Stomach (tissue), 9 donors: ENCODE data around the gene HSD11B1L. TPM values are rescaled to one million over a fixed set of nuclear protein-coding genes. Genes with fewer than 3 reads are reported as not detected.
A peak's percentile ranks its signal among the peaks of the same experiment; 100 is the strongest.

Experiments
- DNase-seq, 2 donors: peaks; one replicate each; pipeline versions ENCODE4 v3.0.0 to v3.0.0-alpha.2; 2013 to 2019
- H3K27ac ChIP-seq, 5 donors: fragments of 200-600 bp in 4 of 5; sonication (generic) in 4 of 5; one replicate each; pipeline ENCODE4 v1.5.1; 2013 to 2019; ENCODE audit warnings: mild to moderate bottlenecking in 1 of 5, moderate library complexity in 1 of 5
- H3K27me3 ChIP-seq, 3 donors: fragments of 200-600 bp; sonication (generic); one replicate each; pipeline ENCODE4 v1.5.1; 2017 to 2019; ENCODE audit warnings: mixed run types in 1 of 3
- H3K36me3 ChIP-seq, 4 donors: fragments of 200-600 bp; sonication (generic); 1 replicate in 3 of 4; 2 replicates in 1 of 4; pipeline ENCODE4 v1.5.1; 2016 to 2019
- H3K4me1 ChIP-seq, 4 donors: fragments of 200-600 bp; sonication (generic); one replicate each; pipeline ENCODE4 v1.5.1; 2016 to 2019
- H3K4me3 ChIP-seq, 4 donors: fragments of 200-600 bp; sonication (generic) in 3 of 4; one replicate each; pipeline ENCODE4 v1.5.1; 2016 to 2019; ENCODE audit warnings: mild to moderate bottlenecking in 1 of 4
- H3K9me3 ChIP-seq, 4 donors: fragments of 200-600 bp; sonication (generic); one replicate each; pipeline ENCODE4 v1.5.1; 2016 to 2019
- CTCF ChIP-seq, 7 experiments: fragments of 450-650 bp in 4 of 7; fragments of 200-600 bp in 3 of 7; sonication (generic) in 3 of 7; IDR thresholded peaks; one replicate each; pipeline ENCODE4 v1.5.1; 2016 to 2019; ENCODE audit warnings: antibody characterized with exemption in 7 of 7, control low read depth in 2 of 7, mild to moderate bottlenecking in 1 of 7
- EP300 ChIP-seq: sonication (generic); formaldehyde crosslinking; IDR thresholded peaks from one replicate; pipeline ENCODE4 v1.6.1; 2017; ENCODE audit warnings: antibody characterized with exemption
- POLR2A ChIP-seq, 4 donors: fragments of 450-650 bp; IDR thresholded peaks; one replicate each; pipeline ENCODE4 v1.6.1; 2016; ENCODE audit warnings: antibody characterized with exemption in 4 of 4, control low read depth in 2 of 4, mild to moderate bottlenecking in 1 of 4, moderate library complexity in 1 of 4
- POLR2AphosphoS5 ChIP-seq, 3 donors: sonication (generic); formaldehyde crosslinking; IDR thresholded peaks; one replicate each; pipeline ENCODE4 v1.6.1; 2016; ENCODE audit warnings: antibody characterized with exemption in 3 of 3
- WGBS, 5 donors: extraction: QIAGEN DNeasy Blood & Tissue Kit in 3 of 5; methylation state at CpG; one replicate each; pipeline versions ENCODE4 v1.1.5 to v1.1.7; 2013 to 2018; 5-methylcytosine and 5-hydroxymethylcytosine counted together
- intact Hi-C: fragments of 100-400 bp; cut with DNase I; formaldehyde crosslinking; loops from one replicate; pipeline ENCODE4 v1.15.1; 2023; ENCODE audit warnings: low total_unique reads
- polyA plus RNA-seq, 3 donors: library from polyadenylated mRNA; stranded (reverse); fragments of 200-250 nt; gene quantifications; one replicate each; pipeline ENCODE4 v1.2.3, GENCODE V29; 2013
- total RNA-seq, 5 donors: library from RNA; depleted of rRNA; stranded (reverse); fragments of >200 nt; gene quantifications; one replicate each; pipeline versions ENCODE4 v1.1.0 to v1.2.3, GENCODE V29; 2014 to 2016
- donor health status: healthy with polysubstance abuse.
- donor health status: Bipolar disorder and iron deficiency.
- donor health status: healthy.

Gene HSD11B1L
- total and polyA plus RNA-seq, 8 donors, result 0.89 to 26.8 (median 5.4) TPM

GRCh38 chr19:5683177-5683886, 2.5 kb downstream of the HSD11B1L start:
- H3K4me3 ChIP-seq, result no peak overlapping the region
- DNase-seq, result peak in 1 of 2 donors; percentile 4
- intact Hi-C loops, result no loop called here
- 92 to 96% (median 94%) methylated on average over 10 of the region's 10 CpGs for WGBS, 5 donors
- no peak for TF ChIP-seq POLR2AphosphoS5 (IDR thresholded peaks at IDR 0.05)
- TF ChIP-seq EP300, result no peak
- TF ChIP-seq POLR2A (IDR thresholded peaks at IDR 0.05), result no peak
- TF ChIP-seq CTCF (IDR thresholded peaks at IDR 0.05), result no peak
- H3K9me3 ChIP-seq, result no peaks in the 10 kb centered on the region
- no peaks in the 10 kb centered on the region for H3K27me3 ChIP-seq
- peaks cover 0 to 4% (median 3%) of the 10 kb centered on the region in 4 donors for H3K36me3 ChIP-seq
- H3K27ac ChIP-seq, result no peak overlapping the region
- peaks cover 25 to 43% (median 37%) of the 10 kb centered on the region in 4 donors for H3K4me1 ChIP-seq

DNA sequence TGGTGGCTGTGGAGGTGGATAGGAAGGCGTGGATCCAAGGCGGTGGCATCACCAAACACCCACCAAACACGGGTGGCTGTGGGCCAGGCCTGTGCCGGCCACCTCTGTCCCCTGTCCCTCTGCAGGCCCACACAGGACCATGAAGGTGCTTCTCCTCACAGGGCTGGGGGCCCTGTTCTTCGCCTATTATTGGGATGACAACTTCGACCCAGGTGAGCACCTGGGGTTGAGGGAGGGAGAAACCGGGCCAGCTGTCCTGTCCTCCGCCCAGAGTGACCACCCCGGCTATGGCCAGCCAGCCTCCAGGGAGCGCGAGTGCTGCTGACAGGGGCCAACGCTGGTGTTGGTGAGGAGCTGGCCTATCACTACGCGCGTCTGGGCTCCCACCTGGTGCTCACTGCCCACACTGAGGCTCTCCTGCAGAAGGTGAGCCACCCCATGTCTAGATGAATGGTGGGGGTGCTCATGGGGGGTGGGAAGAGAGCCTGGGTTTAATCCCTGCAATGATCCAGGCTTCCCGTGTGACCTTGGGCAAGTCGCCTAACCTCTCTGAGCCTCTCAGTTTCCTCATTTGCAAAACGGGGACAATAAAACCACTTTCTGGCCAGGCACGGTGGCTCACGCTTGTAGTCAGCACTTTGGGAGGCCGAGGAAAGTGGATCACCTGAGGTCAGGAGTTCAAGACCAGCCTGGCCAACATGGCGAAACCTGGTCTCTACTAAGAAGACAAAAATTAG, 4.0 kb downstream of the HSD11B1L start:
- WGBS, 5 donors, result 85 to 94% (median 90%) methylated on average over 18 to 22 of the region's 22 CpGs
- DNase-seq, result peak in 1 of 2 donors; percentile 9
- H3K36me3 ChIP-seq, result no peaks in the 10 kb centered on the region
- H3K27ac ChIP-seq, result no peak overlapping the region
- peaks cover 22 to 37% (median 29%) of the 10 kb centered on the region in 4 donors for H3K4me1 ChIP-seq
- intact Hi-C loops, result no loop called here
- H3K9me3 ChIP-seq, result no peaks in the 10 kb centered on the region
- no peak overlapping the region for H3K4me3 ChIP-seq
- TF ChIP-seq POLR2AphosphoS5 (IDR thresholded peaks at IDR 0.05) (no peak), EP300 (no peak), POLR2A (IDR thresholded peaks at IDR 0.05) (no peak), CTCF (IDR thresholded peaks at IDR 0.05) (no peak)
- no peaks in the 10 kb centered on the region for H3K27me3 ChIP-seq

DNA sequence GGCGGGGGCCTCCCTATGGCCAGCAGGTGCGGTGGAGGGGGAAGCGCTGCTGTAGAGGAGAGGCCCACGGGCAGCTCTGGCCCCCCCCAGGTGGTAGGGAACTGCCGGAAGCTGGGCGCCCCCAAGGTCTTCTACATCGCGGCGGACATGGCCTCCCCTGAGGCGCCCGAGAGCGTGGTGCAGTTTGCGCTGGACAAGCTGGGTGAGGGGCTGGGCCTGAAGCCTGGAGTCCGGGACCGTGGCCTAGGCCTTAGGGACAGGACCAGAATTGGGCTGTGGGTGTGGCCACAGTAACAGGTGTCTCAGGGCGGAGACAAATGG, 5.5 kb downstream of the HSD11B1L start:
- Histone ChIP-seq H3K27ac (peak overlapping the region; percentile 83 to 92 (median 88)), H3K27me3 (no peaks in the 10 kb centered on the region), H3K4me1 (peaks cover 21 to 42% (median 32%) of the 10 kb centered on the region in 4 donors), H3K4me3 (peak overlapping the region; percentile 60 to 70 (median 65)), H3K9me3 (no peaks in the 10 kb centered on the region), H3K36me3 (no peaks in the 10 kb centered on the region)
- intact Hi-C loops, result no loop called here
- WGBS, 5 donors, result 18 to 36% (median 23%) methylated on average over 13 to 16 of the region's 16 CpGs
- TF ChIP-seq POLR2A (IDR thresholded peaks at IDR 0.05) (no peak), CTCF (IDR thresholded peaks at IDR 0.05) (no peak), POLR2AphosphoS5 (IDR thresholded peaks at IDR 0.05) (no peak), EP300 (no peak)
- DNase-seq, result no peak

- no peaks in the 10 kb centered on the region for H3K27me3 ChIP-seq
- intact Hi-C loops, result no loop called here
- H3K36me3 ChIP-seq, result peaks cover 2 to 5% (median 4%) of the 10 kb centered on the region in 4 donors
- TF ChIP-seq CTCF (IDR thresholded peaks at IDR 0.05), result peak in 5 of 7 experiments; percentile 68 to 85 (median 72)
- no peak for TF ChIP-seq EP300
- peak in 1 of 3 donors; percentile 74 for TF ChIP-seq POLR2AphosphoS5 (IDR thresholded peaks at IDR 0.05)
- WGBS, 5 donors, result 0 to 1% (median 0%) methylated on average over 2 to 59 of the region's 59 CpGs
- H3K4me1 ChIP-seq, result peaks cover 25 to 44% (median 35%) of the 10 kb centered on the region in 4 donors
- no peaks in the 10 kb centered on the region for H3K9me3 ChIP-seq
- peak overlapping the region; percentile 60 to 70 (median 65) for H3K4me3 ChIP-seq
- peak; percentile 98 to 99 for DNase-seq
- peak overlapping the region; percentile 83 to 92 (median 88) for H3K27ac ChIP-seq
Observed at GRCh38 chr19:5686647-5687359, 6.0 kb downstream of the HSD11B1L start.
